HEK293T (cell line): Measurements from ENCODE around the gene APC2.

Experiments used
- ARNT ChIP-seq: fragments of 450-650 bp; IDR thresholded peaks from 2 replicates; pipeline ENCODE4 v1.6.1; 2017; ENCODE audit warnings: mild to moderate bottlenecking
- BHLHE40 ChIP-seq: fragments of 450-650 bp; IDR thresholded peaks from 2 replicates; pipeline ENCODE4 v1.6.1; 2016; ENCODE audit warnings: mild to moderate bottlenecking, moderate library complexity, borderline replicate concordance
- CTBP1 ChIP-seq: fragments of 450-650 bp; IDR thresholded peaks from 2 replicates; pipeline ENCODE4 v1.6.1; 2016; ENCODE audit warnings: borderline replicate concordance
- ELF4 ChIP-seq: fragments of 450-650 bp; IDR thresholded peaks from 2 replicates; pipeline ENCODE4 v1.6.1; 2017; ENCODE audit warnings: antibody characterized with exemption
- FOXK2 ChIP-seq: fragments of 450-650 bp; IDR thresholded peaks from 2 replicates; pipeline ENCODE4 v1.6.1; 2016; ENCODE audit warnings: mild to moderate bottlenecking
- FOXM1 ChIP-seq: fragments of 450-650 bp; IDR thresholded peaks from 2 replicates; pipeline ENCODE4 v1.6.1; 2017; ENCODE audit warnings: mild to moderate bottlenecking, borderline replicate concordance
- HDGF ChIP-seq: fragments of 450-650 bp; IDR thresholded peaks from 2 replicates; pipeline ENCODE4 v1.6.1; 2017; ENCODE audit warnings: antibody characterized with exemption, borderline replicate concordance
- L3MBTL2 ChIP-seq: fragments of 450-650 bp; conservative IDR thresholded peaks from 2 replicates; pipeline ENCODE4 v1.6.1; 2016; ENCODE audit warnings: mild to moderate bottlenecking
- NFRKB ChIP-seq: fragments of 450-650 bp; IDR thresholded peaks from 2 replicates; pipeline ENCODE4 v1.6.1; 2016; ENCODE audit warnings: mild to moderate bottlenecking, moderate library complexity
- PKNOX1 ChIP-seq: fragments of 450-650 bp; IDR thresholded peaks from 2 replicates; pipeline ENCODE4 v1.6.1; 2016
- SP1 ChIP-seq: fragments of 450-650 bp; IDR thresholded peaks from 2 replicates; pipeline ENCODE4 v1.6.1; 2017
- SUZ12 ChIP-seq: fragments of 450-650 bp; IDR thresholded peaks from 2 replicates; pipeline ENCODE4 v1.6.1; 2016; ENCODE audit warnings: mild to moderate bottlenecking
- TARDBP ChIP-seq: fragments of 450-650 bp; IDR thresholded peaks from 2 replicates; pipeline ENCODE4 v1.6.1; 2016
- ZNF384 ChIP-seq: fragments of 450-650 bp; IDR thresholded peaks from 2 replicates; pipeline ENCODE4 v1.6.1; 2016

- TF ChIP-seq L3MBTL2, result no peak
- TF ChIP-seq ELF4, result no peak
- TF ChIP-seq ARNT, result no peak
- no peak for TF ChIP-seq SP1
- TF ChIP-seq NFRKB, result no peak
- no peak for TF ChIP-seq CTBP1
- no peak for TF ChIP-seq SUZ12
- TF ChIP-seq PKNOX1, result no peak
- no peak for TF ChIP-seq BHLHE40
- no peak for TF ChIP-seq FOXM1
- TF ChIP-seq TARDBP, result no peak
- no peak for TF ChIP-seq HDGF
- no peak for TF ChIP-seq ZNF384
- no peak for TF ChIP-seq FOXK2
These were observed 19.7 kb upstream of the APC2 start for GRCh38 chr19:1430246-1430645.
